Liver (tissue), 9 donors: Measurements from ENCODE around the gene UBC. TPM values are rescaled to one million over a fixed set of nuclear protein-coding genes. Genes with fewer than 3 reads are reported as not detected.
"Not testable (repeated sequence)": the region's sequence is repeated elsewhere in the genome, so short reads cannot be mapped to it uniquely, and the experiment has no call there.

Experiments used
- DNase-seq: peaks from one replicate; pipeline ENCODE4 v3.0.0-alpha.2; 2017; ENCODE audit warnings: low spot score
- H3K27ac ChIP-seq, 2 donors: one replicate each; pipeline ENCODE4 v1.7.0; 2013; ENCODE audit warnings: inconsistent platforms in 2 of 2, low read length in 2 of 2, control low read depth in 1 of 2, low read depth in 1 of 2, mild to moderate bottlenecking in 1 of 2
- H3K27me3 ChIP-seq, 4 donors: one replicate each; pipeline versions ENCODE4 v1.6.1 to v1.7.0; 2013; ENCODE audit warnings: low read length in 3 of 4, inconsistent platforms in 1 of 4, mild to moderate bottlenecking in 1 of 4, moderate library complexity in 1 of 4; ENCODE audit not compliant: control insufficient read depth in 4 of 4, insufficient read depth in 4 of 4
- H3K36me3 ChIP-seq, 4 donors: one replicate each; pipeline versions ENCODE4 v1.6.1 to v1.7.0; 2013; ENCODE audit warnings: low read length in 3 of 4, mild to moderate bottlenecking in 3 of 4, low read depth in 1 of 4, moderate library complexity in 1 of 4; ENCODE audit not compliant: control insufficient read depth in 4 of 4, insufficient read depth in 3 of 4
- H3K4me1 ChIP-seq, 4 donors: one replicate each; pipeline versions ENCODE4 v1.6.1 to v1.7.0; 2013; ENCODE audit warnings: low read length in 3 of 4, mild to moderate bottlenecking in 3 of 4, moderate library complexity in 1 of 4; ENCODE audit not compliant: control insufficient read depth in 4 of 4, insufficient read depth in 4 of 4
- H3K4me3 ChIP-seq, 3 donors: one replicate each; pipeline versions ENCODE4 v1.6.1 to v1.7.0; 2013; ENCODE audit warnings: low read length in 3 of 3, control low read depth in 1 of 3, low read depth in 1 of 3, mild to moderate bottlenecking in 1 of 3
- H3K9ac ChIP-seq, 2 donors: one replicate each; pipeline ENCODE4 v1.7.0; 2013; ENCODE audit warnings: low read length in 2 of 2, mild to moderate bottlenecking in 2 of 2, moderate library complexity in 2 of 2, control low read depth in 1 of 2, low read depth in 1 of 2
- H3K9me3 ChIP-seq, 4 donors: one replicate each; pipeline versions ENCODE4 v1.6.1 to v1.7.0; 2013; ENCODE audit warnings: low read length in 3 of 4; ENCODE audit not compliant: control insufficient read depth in 4 of 4
- EGR1 ChIP-seq, 2 donors: IDR thresholded peaks; 2 replicates each; pipeline ENCODE4 v1.6.1; 2016 to 2018; ENCODE audit warnings: antibody characterized with exemption in 2 of 2, low read depth in 2 of 2
- JUND ChIP-seq, 2 donors: IDR thresholded peaks; 2 replicates each; pipeline ENCODE4 v1.6.1; 2016; ENCODE audit warnings: antibody characterized with exemption in 2 of 2
- RAD21 ChIP-seq, 2 donors: IDR thresholded peaks; 2 replicates each; pipeline ENCODE4 v1.6.1; 2016; ENCODE audit warnings: antibody characterized with exemption in 2 of 2, mild to moderate bottlenecking in 2 of 2
- RXRA ChIP-seq, 2 donors: IDR thresholded peaks; 2 replicates each; pipeline ENCODE4 v1.6.1; 2017 to 2018; ENCODE audit warnings: antibody characterized with exemption in 2 of 2, mild to moderate bottlenecking in 1 of 2
- YY1 ChIP-seq: IDR thresholded peaks from 2 replicates; pipeline ENCODE4 v1.6.1; 2016; ENCODE audit warnings: antibody characterized with exemption, mild to moderate bottlenecking
- WGBS: extraction: QIAGEN DNeasy Blood & Tissue Kit; methylation state at CpG from one replicate; pipeline ENCODE4 v1.1.7; 2013; 5-methylcytosine and 5-hydroxymethylcytosine counted together
- polyA plus RNA-seq, 2 donors: library from polyadenylated mRNA; stranded (reverse) in 1 of 2; unstranded in 1 of 2; fragments of 200-250 nt in 1 of 2; fragments of >200 nt in 1 of 2; fragmentation: Nextera tagmentation in 1 of 2; extraction: Ambion mirVana in 1 of 2; gene quantifications; one replicate each; pipeline versions ENCODE4 v1.2.1 to v1.2.3, GENCODE V29; 2013 to 2015
- total RNA-seq, 2 donors: library from RNA; depleted of rRNA; stranded (reverse); fragments of >200 nt; gene quantifications; one replicate each; pipeline ENCODE4 v1.2.3, GENCODE V29; 2014
- TF ChIP-seq, protein P1 (sequence below): IDR thresholded peaks from 2 replicates; pipeline ENCODE4 v1.6.1; 2016; ENCODE audit warnings: antibody characterized with exemption, mild to moderate bottlenecking
- TF ChIP-seq, protein P2 (sequence below): IDR thresholded peaks from 2 replicates; pipeline ENCODE4 v1.6.1; 2016; ENCODE audit warnings: antibody characterized with exemption
- TF ChIP-seq, protein P3 (sequence below): fragments of 150-350 bp; IDR thresholded peaks from 2 replicates; pipeline ENCODE4 v1.5.1; 2017; ENCODE audit warnings: improper control_type of control experiment, low read depth, low read length; ENCODE audit not compliant: missing input control
- donor health status: healthy.
- donor health status: healthy.
- donor health status: healthy.
- donor health status: healthy.
- donor health status: healthy.

The UBC gene
- total and polyA plus RNA-seq, 4 donors: 385 to 624 (median 468) TPM

DNA sequence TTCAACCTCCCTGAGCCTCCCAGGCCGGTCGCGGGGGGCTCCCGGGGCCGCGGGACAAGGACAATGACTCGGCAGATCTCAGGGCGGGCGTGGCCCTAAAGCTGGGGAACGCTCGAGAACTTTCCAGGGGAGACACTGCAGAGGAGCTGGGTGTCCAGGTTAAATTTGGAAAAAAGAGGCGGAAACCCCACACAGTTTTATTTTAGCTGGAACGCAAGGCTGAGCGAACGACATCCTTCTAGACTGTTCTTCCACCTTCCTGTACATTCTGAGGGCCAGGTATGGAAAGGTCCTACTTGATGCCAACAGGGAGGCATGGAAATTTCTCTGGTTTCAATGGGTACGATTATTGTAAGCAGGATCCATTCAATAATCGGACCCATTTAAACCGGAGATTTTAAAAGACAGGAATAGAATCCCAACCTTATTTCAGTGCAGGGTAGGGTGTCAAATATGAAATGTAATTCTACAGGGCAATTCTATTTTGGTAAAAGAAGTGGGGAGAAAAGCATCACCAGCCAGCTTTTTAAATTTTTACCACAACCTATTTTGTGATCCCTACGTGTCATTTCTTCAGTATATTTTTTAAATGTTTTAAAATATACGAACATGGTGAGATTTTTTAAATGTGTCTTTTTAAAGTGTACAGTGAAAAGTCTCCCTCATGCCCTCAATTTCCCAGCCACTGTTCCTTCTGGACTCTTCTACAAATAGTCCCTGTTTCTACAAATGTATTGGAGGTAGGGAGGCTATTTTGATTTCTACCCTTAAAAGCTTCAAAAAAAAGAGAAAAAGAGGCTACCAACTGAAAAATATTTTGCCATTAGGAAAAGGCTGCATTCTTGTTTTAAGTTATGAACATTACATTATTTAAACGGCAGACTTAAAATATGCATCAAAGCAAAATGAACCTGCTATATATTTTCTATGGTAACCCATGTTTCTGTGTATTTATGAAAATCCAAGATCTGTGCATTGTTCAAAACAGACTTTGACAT is 1.1 kb upstream of the UBC start:
- H3K27ac ChIP-seq: peak overlapping the region; percentile 100
- no peaks in the 10 kb centered on the region for H3K27me3 ChIP-seq
- 13% methylated on average over 21 of the region's 21 CpGs for WGBS
- H3K9me3 ChIP-seq: no peaks in the 10 kb centered on the region
- H3K9ac ChIP-seq: peak overlapping the region; percentile 99 to 100
- H3K4me3 ChIP-seq: peak overlapping the region; percentile 65 to 80 (median 74)
- TF ChIP-seq, protein P1, sequence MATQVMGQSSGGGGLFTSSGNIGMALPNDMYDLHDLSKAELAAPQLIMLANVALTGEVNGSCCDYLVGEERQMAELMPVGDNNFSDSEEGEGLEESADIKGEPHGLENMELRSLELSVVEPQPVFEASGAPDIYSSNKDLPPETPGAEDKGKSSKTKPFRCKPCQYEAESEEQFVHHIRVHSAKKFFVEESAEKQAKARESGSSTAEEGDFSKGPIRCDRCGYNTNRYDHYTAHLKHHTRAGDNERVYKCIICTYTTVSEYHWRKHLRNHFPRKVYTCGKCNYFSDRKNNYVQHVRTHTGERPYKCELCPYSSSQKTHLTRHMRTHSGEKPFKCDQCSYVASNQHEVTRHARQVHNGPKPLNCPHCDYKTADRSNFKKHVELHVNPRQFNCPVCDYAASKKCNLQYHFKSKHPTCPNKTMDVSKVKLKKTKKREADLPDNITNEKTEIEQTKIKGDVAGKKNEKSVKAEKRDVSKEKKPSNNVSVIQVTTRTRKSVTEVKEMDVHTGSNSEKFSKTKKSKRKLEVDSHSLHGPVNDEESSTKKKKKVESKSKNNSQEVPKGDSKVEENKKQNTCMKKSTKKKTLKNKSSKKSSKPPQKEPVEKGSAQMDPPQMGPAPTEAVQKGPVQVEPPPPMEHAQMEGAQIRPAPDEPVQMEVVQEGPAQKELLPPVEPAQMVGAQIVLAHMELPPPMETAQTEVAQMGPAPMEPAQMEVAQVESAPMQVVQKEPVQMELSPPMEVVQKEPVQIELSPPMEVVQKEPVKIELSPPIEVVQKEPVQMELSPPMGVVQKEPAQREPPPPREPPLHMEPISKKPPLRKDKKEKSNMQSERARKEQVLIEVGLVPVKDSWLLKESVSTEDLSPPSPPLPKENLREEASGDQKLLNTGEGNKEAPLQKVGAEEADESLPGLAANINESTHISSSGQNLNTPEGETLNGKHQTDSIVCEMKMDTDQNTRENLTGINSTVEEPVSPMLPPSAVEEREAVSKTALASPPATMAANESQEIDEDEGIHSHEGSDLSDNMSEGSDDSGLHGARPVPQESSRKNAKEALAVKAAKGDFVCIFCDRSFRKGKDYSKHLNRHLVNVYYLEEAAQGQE: no peak
- TF ChIP-seq, protein P2, sequence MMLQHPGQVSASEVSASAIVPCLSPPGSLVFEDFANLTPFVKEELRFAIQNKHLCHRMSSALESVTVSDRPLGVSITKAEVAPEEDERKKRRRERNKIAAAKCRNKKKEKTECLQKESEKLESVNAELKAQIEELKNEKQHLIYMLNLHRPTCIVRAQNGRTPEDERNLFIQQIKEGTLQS: no peak
- TF ChIP-seq YY1: peak; percentile 75
- peaks cover 0 to 10% (median 5%) of the 10 kb centered on the region in 4 donors for H3K36me3 ChIP-seq
- peak; percentile 88 for DNase-seq
- peaks cover 6 to 32% (median 11%) of the 10 kb centered on the region in 4 donors for H3K4me1 ChIP-seq

DNA sequence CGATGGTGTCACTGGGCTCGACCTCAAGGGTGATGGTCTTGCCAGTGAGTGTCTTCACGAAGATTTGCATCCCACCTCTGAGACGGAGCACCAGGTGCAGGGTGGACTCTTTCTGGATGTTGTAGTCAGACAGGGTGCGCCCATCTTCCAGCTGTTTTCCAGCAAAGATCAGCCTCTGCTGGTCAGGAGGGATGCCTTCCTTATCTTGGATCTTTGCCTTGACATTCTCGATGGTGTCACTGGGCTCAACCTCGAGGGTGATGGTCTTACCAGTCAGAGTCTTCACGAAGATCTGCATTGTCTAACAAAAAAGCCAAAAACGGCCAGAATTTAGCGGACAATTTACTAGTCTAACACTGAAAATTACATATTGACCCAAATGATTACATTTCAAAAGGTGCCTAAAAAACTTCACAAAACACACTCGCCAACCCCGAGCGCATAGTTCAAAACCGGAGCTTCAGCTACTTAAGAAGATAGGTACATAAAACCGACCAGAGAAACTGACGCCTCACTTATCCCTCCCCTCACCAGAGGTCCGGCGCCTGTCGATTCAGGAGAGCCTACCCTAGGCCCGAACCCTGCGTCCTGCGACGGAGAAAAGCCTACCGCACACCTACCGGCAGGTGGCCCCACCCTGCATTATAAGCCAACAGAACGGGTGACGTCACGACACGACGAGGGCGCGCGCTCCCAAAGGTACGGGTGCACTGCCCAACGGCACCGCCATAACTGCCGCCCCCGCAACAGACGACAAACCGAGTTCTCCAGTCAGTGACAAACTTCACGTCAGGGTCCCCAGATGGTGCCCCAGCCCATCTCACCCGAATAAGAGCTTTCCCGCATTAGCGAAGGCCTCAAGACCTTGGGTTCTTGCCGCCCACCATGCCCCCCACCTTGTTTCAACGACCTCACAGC is 717 bp downstream of the UBC start:
- Histone ChIP-seq H3K9ac (peak overlapping the region; percentile 96 to 100), H3K9me3 (no peaks in the 10 kb centered on the region), H3K27me3 (no peaks in the 10 kb centered on the region), H3K27ac (peak overlapping the region; percentile 100), H3K4me1 (peaks cover 6 to 28% (median 11%) of the 10 kb centered on the region in 4 donors), H3K36me3 (peaks cover 0 to 10% (median 5%) of the 10 kb centered on the region in 4 donors), H3K4me3 (peak overlapping the region; percentile 74 to 80 (median 75))
- DNase-seq: peak; percentile 88
- WGBS: 1% methylated on average over 46 of the region's 46 CpGs
- TF ChIP-seq JUND (IDR thresholded peaks at IDR 0.05) (peak in 1 of 2 donors; percentile 48), RXRA (IDR thresholded peaks at IDR 0.05) (no peak), RAD21 (IDR thresholded peaks at IDR 0.05) (peak; percentile 50 to 63), EGR1 (IDR thresholded peaks at IDR 0.05; ENCODE audit: low read depth in 2 of 2) (peak; percentile 81 to 88)
- TF ChIP-seq, protein P3, sequence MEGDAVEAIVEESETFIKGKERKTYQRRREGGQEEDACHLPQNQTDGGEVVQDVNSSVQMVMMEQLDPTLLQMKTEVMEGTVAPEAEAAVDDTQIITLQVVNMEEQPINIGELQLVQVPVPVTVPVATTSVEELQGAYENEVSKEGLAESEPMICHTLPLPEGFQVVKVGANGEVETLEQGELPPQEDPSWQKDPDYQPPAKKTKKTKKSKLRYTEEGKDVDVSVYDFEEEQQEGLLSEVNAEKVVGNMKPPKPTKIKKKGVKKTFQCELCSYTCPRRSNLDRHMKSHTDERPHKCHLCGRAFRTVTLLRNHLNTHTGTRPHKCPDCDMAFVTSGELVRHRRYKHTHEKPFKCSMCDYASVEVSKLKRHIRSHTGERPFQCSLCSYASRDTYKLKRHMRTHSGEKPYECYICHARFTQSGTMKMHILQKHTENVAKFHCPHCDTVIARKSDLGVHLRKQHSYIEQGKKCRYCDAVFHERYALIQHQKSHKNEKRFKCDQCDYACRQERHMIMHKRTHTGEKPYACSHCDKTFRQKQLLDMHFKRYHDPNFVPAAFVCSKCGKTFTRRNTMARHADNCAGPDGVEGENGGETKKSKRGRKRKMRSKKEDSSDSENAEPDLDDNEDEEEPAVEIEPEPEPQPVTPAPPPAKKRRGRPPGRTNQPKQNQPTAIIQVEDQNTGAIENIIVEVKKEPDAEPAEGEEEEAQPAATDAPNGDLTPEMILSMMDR: peak; percentile 57

DNA sequence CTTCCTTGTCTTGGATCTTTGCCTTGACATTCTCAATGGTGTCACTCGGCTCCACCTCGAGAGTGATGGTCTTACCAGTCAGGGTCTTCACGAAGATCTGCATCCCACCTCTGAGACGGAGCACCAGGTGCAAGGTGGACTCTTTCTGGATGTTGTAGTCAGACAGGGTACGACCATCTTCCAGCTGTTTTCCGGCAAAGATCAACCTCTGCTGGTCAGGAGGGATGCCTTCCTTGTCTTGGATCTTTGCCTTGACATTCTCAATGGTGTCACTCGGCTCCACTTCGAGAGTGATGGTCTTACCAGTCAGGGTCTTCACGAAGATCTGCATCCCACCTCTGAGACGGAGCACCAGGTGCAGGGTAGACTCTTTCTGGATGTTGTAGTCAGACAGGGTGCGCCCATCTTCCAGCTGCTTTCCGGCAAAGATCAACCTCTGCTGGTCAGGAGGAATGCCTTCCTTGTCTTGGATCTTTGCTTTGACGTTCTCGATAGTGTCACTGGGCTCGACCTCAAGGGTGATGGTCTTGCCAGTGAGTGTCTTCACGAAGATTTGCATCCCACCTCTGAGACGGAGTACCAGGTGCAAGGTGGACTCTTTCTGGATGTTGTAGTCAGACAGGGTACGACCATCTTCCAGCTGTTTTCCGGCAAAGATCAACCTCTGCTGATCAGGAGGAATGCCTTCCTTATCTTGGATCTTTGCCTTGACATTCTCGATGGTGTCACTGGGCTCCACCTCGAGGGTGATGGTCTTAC is 1.7 kb downstream of the UBC start:
- WGBS: 31% methylated on average over 18 of the region's 21 CpGs
- Histone ChIP-seq H3K27ac (peak overlapping the region; percentile 100), H3K36me3 (peaks cover 0 to 10% (median 5%) of the 10 kb centered on the region in 4 donors), H3K9ac (peak overlapping the region; percentile 58 to 69), H3K4me3 (peak overlapping the region; percentile 52 to 80 (median 75)), H3K4me1 (peaks cover 0 to 19% (median 7%) of the 10 kb centered on the region in 4 donors)
- not testable (repeated sequence) for DNase-seq, H3K27me3 ChIP-seq, H3K9me3 ChIP-seq

DNA sequence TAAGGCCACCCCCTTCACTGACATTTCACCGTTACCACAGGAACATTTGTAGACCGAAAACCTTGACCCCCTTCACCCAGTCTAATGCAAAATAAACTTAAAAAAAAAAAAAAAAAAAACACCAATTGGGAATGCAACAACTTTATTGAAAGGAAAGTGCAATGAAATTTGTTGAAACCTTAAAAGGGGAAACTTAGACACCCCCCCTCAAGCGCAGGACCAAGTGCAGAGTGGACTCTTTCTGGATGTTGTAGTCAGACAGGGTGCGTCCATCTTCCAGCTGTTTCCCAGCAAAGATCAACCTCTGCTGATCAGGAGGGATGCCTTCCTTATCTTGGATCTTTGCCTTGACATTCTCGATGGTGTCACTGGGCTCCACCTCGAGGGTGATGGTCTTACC is 2.9 kb downstream of the UBC start:
- DNase-seq, H3K9ac ChIP-seq, H3K27me3 ChIP-seq, H3K9me3 ChIP-seq, H3K4me3 ChIP-seq: not testable (repeated sequence)
- Histone ChIP-seq H3K4me1 (peaks cover 0 to 16% (median 11%) of the 10 kb centered on the region in 4 donors), H3K27ac (peak overlapping the region in 1 of 2 donors; percentile 6), H3K36me3 (peaks cover 0 to 10% (median 5%) of the 10 kb centered on the region in 4 donors)
- WGBS: 42% methylated on average over 6 of the region's 6 CpGs
